GM21515 (cell line): Measurements from ENCODE around the gene ENTPD2.

ENCODE experiments used
- ATAC-seq: cut with Tn5 transposase; IDR thresholded peaks from one replicate; pipeline ENCODE4 v1.9.1; 2021; ENCODE audit not compliant: unreplicated experiment

Gene ENTPD2

GRCh38 chr9:137018761-137019559, 34.9 kb downstream of the ENTPD2 start:
- ATAC-seq: no peak

GRCh38 chr9:137017791-137018497, 35.9 kb downstream of the ENTPD2 start:
- no peak for ATAC-seq

- no peak for ATAC-seq
Measured at GRCh38 chr9:137017071-137017470, 36.8 kb downstream of the ENTPD2 start.

GRCh38 chr9:137016436-137016835, 37.4 kb downstream of the ENTPD2 start:
- ATAC-seq: no peak

GRCh38 chr9:137015976-137016375, 37.9 kb downstream of the ENTPD2 start:
- no peak for ATAC-seq

- ATAC-seq: no peak
Measured at GRCh38 chr9:137015540-137015930, 38.3 kb downstream of the ENTPD2 start.

GRCh38 chr9:137014776-137015539, 38.9 kb downstream of the ENTPD2 start:
- ATAC-seq: no peak

GRCh38 chr9:137014166-137014565, 39.7 kb downstream of the ENTPD2 start:
- ATAC-seq: no peak

- no peak for ATAC-seq
Measured at GRCh38 chr9:137013571-137013940, 40.3 kb downstream of the ENTPD2 start.

GRCh38 chr9:137012694-137013570, 40.9 kb downstream of the ENTPD2 start:
- no peak for ATAC-seq

GRCh38 chr9:137011907-137012675, 41.8 kb downstream of the ENTPD2 start:
- no peak for ATAC-seq

GRCh38 chr9:137011156-137011555, 42.7 kb downstream of the ENTPD2 start:
- ATAC-seq: no peak

GRCh38 chr9:137009938-137010732, 43.7 kb downstream of the ENTPD2 start:
- ATAC-seq: no peak

- no peak for ATAC-seq
Measured at GRCh38 chr9:137009217-137009616, 44.6 kb downstream of the ENTPD2 start.

GRCh38 chr9:137008312-137008711, 45.5 kb downstream of the ENTPD2 start:
- ATAC-seq: no peak

GRCh38 chr9:137007816-137008270, 46.0 kb downstream of the ENTPD2 start:
- ATAC-seq: no peak

GRCh38 chr9:137007108-137007815, 46.6 kb downstream of the ENTPD2 start:
- no peak for ATAC-seq
